ENCODE measurements around the gene CDAN1. TPM values are rescaled to one million over a fixed set of nuclear protein-coding genes. Genes with fewer than 3 reads are reported as not detected.

CDAN1 gene
- polyA plus RNA-seq, 1 donor from 2014 or later = 16.8 TPM

GRCh38 chr15:42679285-42680141 is 57.4 kb downstream of the CDAN1 start:
- Histone ChIP-seq H3K27me3 (ENCODE audit: insufficient read depth, low read depth, low read length) (no peaks in the 10 kb centered on the region), H4K20me1 (ENCODE audit: insufficient read depth) (no peaks in the 10 kb centered on the region), H3K9me3 (ENCODE audit: low read length) (no peaks in the 10 kb centered on the region), H3K36me3 (ENCODE audit: insufficient read depth, low read length) (no peaks in the 10 kb centered on the region), H3K9me2 (ENCODE audit: insufficient read depth, low read length) (no peaks in the 10 kb centered on the region), H3K4me2 (ENCODE audit: low read length) (no peak overlapping the region), H3F3A (ENCODE audit: insufficient read depth, low read length, poor library complexity, severe bottlenecking) (no peaks in the 10 kb centered on the region), H2AFZ (ENCODE audit: low read depth, low read length) (no peak overlapping the region), H3K27ac (ENCODE audit: low read length) (no peak overlapping the region), H3K4me3 (ENCODE audit: low read length) (no peak overlapping the region), H3K79me2 (replicated peaks; ENCODE audit: insufficient read depth, low read length) (no peaks in the 10 kb centered on the region), H3K9ac (ENCODE audit: low read length) (no peak overlapping the region)
- TF ChIP-seq TAF1 (IDR thresholded peaks at IDR 0.05; ENCODE audit: low read depth) = no peak

GRCh38 chr15:42675021-42675420 is 61.9 kb downstream of the CDAN1 start:
- no peak for TF ChIP-seq TAF1 (IDR thresholded peaks at IDR 0.05; ENCODE audit: low read depth)
- TF ChIP-seq EZH2 (IDR thresholded peaks at IDR 0.05; ENCODE audit: borderline replicate concordance, insufficient read depth, low read length, poor library complexity, severe bottlenecking) = no peak
- no peak for TF ChIP-seq RAD21 (conservative IDR thresholded peaks at IDR 0.05)
- TF ChIP-seq CTCF (IDR thresholded peaks at IDR 0.05; ENCODE audit: poor library complexity, severe bottlenecking) = no peak
- TF ChIP-seq POLR2AphosphoS5 (IDR thresholded peaks at IDR 0.05) = no peak
- TF ChIP-seq REST (IDR thresholded peaks at IDR 0.05; ENCODE audit: borderline replicate concordance) = no peak
- no peak for TF ChIP-seq SMC3 (conservative IDR thresholded peaks at IDR 0.05; ENCODE audit: poor library complexity)
- no peak for TF ChIP-seq MXI1 (conservative IDR thresholded peaks at IDR 0.05; ENCODE audit: poor library complexity, severe bottlenecking)
- no peak for TF ChIP-seq EP300 (conservative IDR thresholded peaks at IDR 0.05; ENCODE audit: poor library complexity, severe bottlenecking)
- H3K4me3 ChIP-seq (ENCODE audit: low read length) = no peak overlapping the region
- no peaks in the 10 kb centered on the region for H3K79me2 ChIP-seq (replicated peaks; ENCODE audit: insufficient read depth, low read length)
- H3K4me2 ChIP-seq (ENCODE audit: low read length) = no peak overlapping the region
- no peaks in the 10 kb centered on the region for H3K36me3 ChIP-seq (ENCODE audit: insufficient read depth, low read length)
- no peaks in the 10 kb centered on the region for H3F3A ChIP-seq (ENCODE audit: insufficient read depth, low read length, poor library complexity, severe bottlenecking)
- H2AFZ ChIP-seq (ENCODE audit: low read depth, low read length) = no peak overlapping the region
- H3K9ac ChIP-seq (ENCODE audit: low read length) = no peak overlapping the region
- no peaks in the 10 kb centered on the region for H4K20me1 ChIP-seq (ENCODE audit: insufficient read depth)
- H3K27me3 ChIP-seq (ENCODE audit: insufficient read depth, low read depth, low read length) = no peaks in the 10 kb centered on the region
- no peaks in the 10 kb centered on the region for H3K9me2 ChIP-seq (ENCODE audit: insufficient read depth, low read length)
- H3K27ac ChIP-seq (ENCODE audit: low read length) = no peak overlapping the region
- H3K9me3 ChIP-seq (ENCODE audit: low read length) = no peaks in the 10 kb centered on the region

Data from neural cell (in vitro differentiated cells).